Glutamatergic neuron (in vitro differentiated cells): ENCODE measurements around the gene CLINT1. TPM values are rescaled to one million over a fixed set of nuclear protein-coding genes. Genes with fewer than 3 reads are reported as not detected.

Source experiments
- DNase-seq: peaks from one replicate; pipeline ENCODE4 v3.0.0; 2022
- H3K27ac Mint-ChIP-seq: one replicate; pipeline ENCODE4 v1.8.0; 2020; ENCODE audit warnings: mild to moderate bottlenecking, mixed read lengths, inconsistent platforms; ENCODE audit not compliant: unreplicated experiment
- H3K27me3 Mint-ChIP-seq: one replicate; pipeline ENCODE4 v1.8.0; 2020; ENCODE audit warnings: mild to moderate bottlenecking, moderate library complexity, mixed read lengths, inconsistent platforms; ENCODE audit not compliant: unreplicated experiment
- H3K36me3 Mint-ChIP-seq: one replicate; pipeline ENCODE4 v1.8.0; 2020; ENCODE audit warnings: mild to moderate bottlenecking, mixed read lengths, inconsistent platforms; ENCODE audit not compliant: unreplicated experiment
- H3K4me1 Mint-ChIP-seq: one replicate; pipeline ENCODE4 v1.8.0; 2020; ENCODE audit warnings: mild to moderate bottlenecking, low read depth, mixed read lengths, inconsistent platforms; ENCODE audit not compliant: unreplicated experiment
- H3K4me3 Mint-ChIP-seq: one replicate; pipeline ENCODE4 v1.8.0; 2020; ENCODE audit warnings: mild to moderate bottlenecking, mixed read lengths, inconsistent platforms; ENCODE audit not compliant: unreplicated experiment
- H3K9me3 Mint-ChIP-seq: one replicate; pipeline ENCODE4 v1.8.0; 2020; ENCODE audit warnings: mild to moderate bottlenecking, moderate library complexity, mixed read lengths, inconsistent platforms; ENCODE audit not compliant: unreplicated experiment
- CTCF ChIP-seq: fragments of 200-600 bp; sonication (generic); IDR thresholded peaks from one replicate; pipeline ENCODE4 v1.5.0; 2021; ENCODE audit not compliant: partially characterized antibody, unreplicated experiment
- total RNA-seq: library from RNA; stranded (reverse); fragmentation: NEBNext Ultra II Directional; extraction: Animal tissue kit (Norgen Biotek cat#: 25700); gene quantifications from one replicate; pipeline ENCODE4 v1.2.1, GENCODE V29; 2021; ENCODE audit not compliant: unreplicated experiment

Gene CLINT1
- total RNA-seq, 1 donor from 2014 or later: 38.0 TPM

- no peak overlapping the region for H3K4me3 Mint-ChIP-seq
- H3K36me3 Mint-ChIP-seq: no peaks in the 10 kb centered on the region
- H3K9me3 Mint-ChIP-seq: peaks cover 1% of the 10 kb centered on the region
- DNase-seq: no peak
- H3K4me1 Mint-ChIP-seq: peaks cover 16% of the 10 kb centered on the region
- H3K27me3 Mint-ChIP-seq: no peaks in the 10 kb centered on the region
- H3K27ac Mint-ChIP-seq: no peak overlapping the region
- no peak for TF ChIP-seq CTCF
These were observed 36.9 kb downstream of the CLINT1 start for GRCh38 chr5:157821822-157822622.

- Mint-ChIP-seq H3K36me3 (no peaks in the 10 kb centered on the region), H3K4me1 (peaks cover 17% of the 10 kb centered on the region), H3K27ac (no peak overlapping the region), H3K9me3 (peaks cover 1% of the 10 kb centered on the region), H3K4me3 (no peak overlapping the region), H3K27me3 (no peaks in the 10 kb centered on the region)
- no peak for TF ChIP-seq CTCF
- DNase-seq: no peak
These were observed 37.5 kb downstream of the CLINT1 start for GRCh38 chr5:157821405-157821804.

GRCh38 chr5:157820593-157821252, 38.2 kb downstream of the CLINT1 start:
- Mint-ChIP-seq H3K4me3 (no peak overlapping the region), H3K9me3 (peaks cover 1% of the 10 kb centered on the region), H3K4me1 (peaks cover 17% of the 10 kb centered on the region), H3K27me3 (no peaks in the 10 kb centered on the region), H3K27ac (peak overlapping the region; percentile 57), H3K36me3 (no peaks in the 10 kb centered on the region)
- peak; percentile 47 for TF ChIP-seq CTCF
- no peak for DNase-seq

GRCh38 chr5:157819502-157820115, 39.3 kb downstream of the CLINT1 start:
- Mint-ChIP-seq H3K27me3 (no peaks in the 10 kb centered on the region), H3K4me1 (peaks cover 17% of the 10 kb centered on the region), H3K4me3 (no peak overlapping the region), H3K27ac (no peak overlapping the region), H3K36me3 (no peaks in the 10 kb centered on the region), H3K9me3 (peaks cover 1% of the 10 kb centered on the region)
- TF ChIP-seq CTCF: no peak
- DNase-seq: no peak

GRCh38 chr5:157818368-157818767, 40.6 kb downstream of the CLINT1 start:
- Mint-ChIP-seq H3K4me3 (no peak overlapping the region), H3K9me3 (peaks cover 1% of the 10 kb centered on the region), H3K27ac (no peak overlapping the region)

More at GRCh38 chr5:157818368-157818767, 40.6 kb downstream of the CLINT1 start:
- TF ChIP-seq CTCF: no peak
- no peak for DNase-seq
- Mint-ChIP-seq H3K4me1 (peaks cover 17% of the 10 kb centered on the region), H3K36me3 (no peaks in the 10 kb centered on the region), H3K27me3 (no peaks in the 10 kb centered on the region)
